GM12872 (cell line): ENCODE data around the gene GATAD2B.

Experiments
- CTCF ChIP-seq: IDR thresholded peaks from 3 replicates; pipeline ENCODE4 v1.5.1; 2011; ENCODE audit warnings: low read depth, mild to moderate bottlenecking, low read length, moderate library complexity; ENCODE audit not compliant: insufficient read depth

GATAD2B gene

GRCh38 chr1:153763365-153764225, 159.2 kb downstream of the GATAD2B start:
- TF ChIP-seq CTCF, result no peak

GRCh38 chr1:153760440-153760839, 162.3 kb downstream of the GATAD2B start:
- no peak for TF ChIP-seq CTCF
